Activated T-cell treated with anti-CD3 and anti-CD28 coated beads for 48 hours (primary cell): ENCODE measurements around the gene IFT22.
"Not testable (repeated sequence)": the region's sequence is repeated elsewhere in the genome, so short reads cannot be mapped to it uniquely, and the experiment has no call there.

Experiments
- DNase-seq: peaks from one replicate; pipeline ENCODE4 v3.0.0-alpha.2; 2020; ENCODE audit warnings: low read depth

Gene IFT22

DNA sequence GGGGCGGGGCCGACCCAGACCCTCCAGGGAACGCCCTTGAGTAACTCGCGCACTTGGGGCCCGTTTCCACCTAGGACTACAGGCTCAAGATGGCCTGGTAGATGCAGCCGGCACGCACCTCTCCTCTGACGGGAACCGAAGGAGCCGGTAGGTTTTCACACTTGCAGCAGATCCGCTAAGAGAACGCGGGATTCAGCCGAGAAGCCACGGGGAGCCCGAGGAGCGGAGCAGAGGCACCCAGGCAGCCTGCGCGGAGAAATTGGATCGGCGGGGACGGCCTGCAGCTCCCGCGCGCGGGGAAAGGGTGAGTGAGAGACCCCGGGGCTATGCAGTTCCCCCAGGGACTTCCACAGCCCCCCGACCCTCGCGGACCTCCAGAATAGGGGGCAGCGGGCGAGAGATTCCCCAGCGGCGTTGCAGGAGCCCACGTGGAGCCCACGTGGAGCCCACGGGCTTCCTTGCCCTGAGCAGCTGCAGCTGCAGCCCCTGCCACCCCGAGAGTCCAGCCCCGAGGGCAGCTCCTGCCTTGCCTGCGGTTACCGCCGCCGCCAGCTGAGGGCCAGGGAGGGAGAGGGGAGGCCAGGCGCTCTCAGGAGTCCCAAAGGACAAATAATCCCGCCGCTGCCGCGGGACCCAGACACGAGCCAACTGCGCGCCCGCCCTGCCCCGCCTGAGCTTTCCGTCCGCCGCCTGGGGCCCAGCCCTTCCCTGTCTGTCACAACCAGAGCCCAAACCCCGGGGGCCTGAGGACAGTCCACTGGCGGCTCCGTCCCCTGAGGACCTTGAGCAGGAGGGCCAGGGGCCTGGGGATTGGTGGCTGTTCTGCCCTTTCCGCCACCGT is 13.1 kb downstream of the IFT22 start:
- peak; percentile 36 for DNase-seq

- no peak for DNase-seq
Measured at GRCh38 chr7:101306307-101306706, 15.3 kb downstream of the IFT22 start.

DNA sequence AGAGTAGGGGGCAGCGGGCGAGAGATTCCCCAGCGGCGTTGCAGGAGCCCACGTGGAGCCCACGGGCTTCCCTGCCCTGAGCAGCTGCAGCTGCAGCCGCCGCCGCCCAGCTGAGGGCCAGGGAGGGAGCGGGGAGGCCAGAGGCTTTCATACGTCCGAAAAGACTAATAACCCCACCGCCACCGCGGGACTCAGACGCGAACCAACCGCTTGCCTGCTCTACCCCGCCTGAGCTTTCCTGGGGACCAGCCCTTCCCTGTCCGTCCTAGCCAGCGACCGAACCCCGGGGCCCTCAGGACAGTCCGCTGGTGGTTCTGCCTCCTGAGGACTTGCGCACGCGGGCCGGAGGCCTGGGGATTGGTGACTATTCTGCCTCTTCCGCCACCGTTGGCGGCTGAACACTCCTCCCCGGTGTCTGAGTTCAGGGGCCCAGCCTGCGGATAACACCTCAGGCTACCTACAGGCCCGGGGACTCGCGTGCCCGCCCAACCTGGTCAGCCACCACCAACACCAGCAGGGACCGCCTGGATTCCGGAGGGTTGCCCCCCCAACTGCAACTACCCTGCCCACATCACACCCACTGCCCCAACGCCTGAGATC is 18.4 kb downstream of the IFT22 start:
- DNase-seq: no peak

DNA sequence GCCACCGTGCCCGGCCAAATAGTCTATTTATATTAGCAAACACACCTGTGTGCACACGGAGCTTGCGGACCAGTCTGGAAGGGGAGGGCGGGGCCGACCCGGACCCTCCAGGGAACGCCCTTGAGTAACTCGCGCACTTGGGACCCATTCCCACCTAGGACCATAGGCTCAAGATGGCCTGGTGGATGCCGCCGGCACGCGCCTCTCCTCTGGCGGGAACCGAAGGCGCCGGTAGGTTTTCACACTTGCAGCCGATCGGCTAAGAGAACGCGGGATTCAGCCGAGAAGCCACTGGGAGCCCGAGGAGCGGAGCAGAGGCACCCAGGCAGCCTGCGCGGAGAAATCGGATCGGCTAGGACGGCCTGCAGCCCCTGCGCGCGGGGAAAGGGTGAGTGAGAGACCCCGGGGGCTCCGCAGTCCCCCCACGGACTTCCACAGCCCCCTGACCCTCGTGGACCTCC is 18.9 kb downstream of the IFT22 start:
- no peak for DNase-seq

GRCh38 chr7:101300465-101301376 is 20.9 kb downstream of the IFT22 start:
- DNase-seq: no peak

- no peak for DNase-seq
Measured at GRCh38 chr7:101299511-101300464, 21.8 kb downstream of the IFT22 start.

GRCh38 chr7:101294832-101295121 is 26.8 kb downstream of the IFT22 start:
- DNase-seq: no peak

- DNase-seq: no peak
Measured at GRCh38 chr7:101294039-101294831, 27.4 kb downstream of the IFT22 start.

- not testable (repeated sequence) for DNase-seq
Measured at GRCh38 chr7:101293069-101294021, 28.3 kb downstream of the IFT22 start.

DNA sequence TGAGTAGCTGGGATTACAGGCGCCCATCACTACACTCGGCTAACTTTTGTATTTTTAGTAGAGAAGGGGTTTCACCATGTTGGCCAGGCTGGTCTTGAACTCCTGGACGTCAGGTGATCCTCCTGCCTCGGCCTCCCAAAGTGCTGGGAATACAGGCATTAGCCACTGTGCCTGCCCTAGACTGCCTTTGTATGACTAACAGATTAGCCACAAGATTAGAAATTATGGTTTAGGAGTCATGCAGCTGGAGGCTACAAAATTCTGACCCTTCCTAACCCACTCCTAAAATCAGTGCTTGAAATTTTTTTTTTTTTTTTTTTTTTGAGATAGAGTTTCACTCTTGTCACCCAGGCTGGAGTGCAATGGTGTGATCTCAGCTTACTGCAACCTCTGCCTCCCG is 29.0 kb downstream of the IFT22 start:
- DNase-seq: not testable (repeated sequence)

DNA sequence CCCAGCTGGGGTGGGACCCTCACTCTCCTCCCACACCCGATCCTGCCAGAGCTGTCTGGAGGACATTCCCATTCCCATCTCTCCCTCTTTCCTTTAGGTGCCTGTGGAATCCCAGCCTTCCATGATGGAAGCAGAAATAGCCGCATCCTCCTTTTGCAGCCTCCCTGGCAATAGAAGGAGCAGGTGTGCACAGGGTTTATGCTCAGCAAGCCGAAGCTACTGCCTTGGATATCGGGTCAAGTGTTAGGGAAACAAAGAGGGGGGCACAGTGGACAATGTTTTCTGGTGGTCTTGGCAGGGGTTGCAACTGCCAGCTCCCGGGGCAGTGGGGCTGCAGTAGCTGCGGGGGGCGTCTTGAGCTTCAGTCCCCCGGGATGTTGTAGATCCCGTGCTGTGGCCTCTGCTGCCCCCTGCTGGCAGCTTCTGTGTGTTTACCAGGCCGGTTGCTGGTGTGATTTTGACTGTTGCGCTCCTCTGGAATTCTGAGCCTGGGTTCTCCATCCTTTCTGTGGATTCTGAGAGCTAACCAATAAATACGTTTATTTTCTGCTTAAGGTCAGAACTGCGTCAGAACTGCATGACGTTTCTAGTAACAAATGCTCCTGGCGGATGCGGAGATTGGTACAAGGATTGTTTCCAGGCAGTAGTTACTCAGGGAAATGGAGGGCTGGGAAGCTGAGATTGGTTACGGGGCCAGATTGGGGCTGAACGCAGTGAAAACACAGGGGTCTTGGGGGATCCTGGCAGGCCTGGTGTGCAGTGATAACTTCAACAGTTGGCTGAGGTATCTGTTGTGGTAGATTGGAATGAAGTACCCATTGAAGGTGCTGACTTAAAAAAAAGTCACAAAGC is 31.2 kb downstream of the IFT22 start:
- DNase-seq: peak; percentile 45

GRCh38 chr7:101289687-101290086 is 31.9 kb downstream of the IFT22 start:
- not testable (repeated sequence) for DNase-seq

- DNase-seq: no peak
Measured at GRCh38 chr7:101288439-101288838, 33.2 kb downstream of the IFT22 start.

- DNase-seq: no peak
Measured at GRCh38 chr7:101287032-101287431, 34.6 kb downstream of the IFT22 start.

DNA sequence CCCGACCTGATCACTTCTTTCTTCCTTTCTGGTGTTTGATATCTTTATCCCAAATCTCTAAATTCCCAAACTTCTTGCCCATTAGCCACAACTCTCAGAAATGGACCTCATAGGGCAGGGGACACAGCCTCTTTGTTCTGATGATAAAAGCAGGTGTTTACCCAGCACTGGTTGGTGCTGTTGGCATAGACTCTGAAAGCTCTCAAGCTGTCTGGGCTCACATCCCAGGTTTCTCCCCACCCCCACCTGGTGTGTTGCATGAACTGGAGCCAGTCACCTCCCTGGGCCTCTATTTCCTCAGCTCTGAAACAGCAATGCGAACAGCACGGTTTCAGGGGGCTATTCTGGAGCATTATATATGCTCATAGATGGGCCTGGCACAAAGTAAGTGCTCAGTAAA is 35.7 kb downstream of the IFT22 start:
- not testable (repeated sequence) for DNase-seq

- DNase-seq: no peak
Measured at GRCh38 chr7:101285171-101285570, 36.4 kb downstream of the IFT22 start.

DNA sequence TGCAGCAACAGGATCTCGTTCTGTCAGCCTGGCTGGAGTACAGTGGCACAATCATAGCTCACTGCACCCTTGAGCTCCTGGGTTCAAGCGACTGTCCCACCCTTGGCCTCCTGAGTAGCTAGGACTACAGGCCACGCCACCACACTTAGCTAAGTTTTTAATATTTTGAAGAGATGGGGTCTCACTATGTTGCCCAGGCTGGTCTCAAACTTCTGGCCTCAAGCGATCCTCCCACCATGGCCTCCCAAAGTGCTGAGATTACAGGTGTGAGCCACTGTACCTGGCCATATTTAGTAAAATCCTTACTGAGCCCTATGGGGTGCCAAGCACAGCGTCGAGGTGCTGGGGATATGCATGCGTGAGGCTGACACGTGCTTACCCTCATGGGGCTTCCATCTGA is 40.7 kb downstream of the IFT22 start:
- not testable (repeated sequence) for DNase-seq

DNA sequence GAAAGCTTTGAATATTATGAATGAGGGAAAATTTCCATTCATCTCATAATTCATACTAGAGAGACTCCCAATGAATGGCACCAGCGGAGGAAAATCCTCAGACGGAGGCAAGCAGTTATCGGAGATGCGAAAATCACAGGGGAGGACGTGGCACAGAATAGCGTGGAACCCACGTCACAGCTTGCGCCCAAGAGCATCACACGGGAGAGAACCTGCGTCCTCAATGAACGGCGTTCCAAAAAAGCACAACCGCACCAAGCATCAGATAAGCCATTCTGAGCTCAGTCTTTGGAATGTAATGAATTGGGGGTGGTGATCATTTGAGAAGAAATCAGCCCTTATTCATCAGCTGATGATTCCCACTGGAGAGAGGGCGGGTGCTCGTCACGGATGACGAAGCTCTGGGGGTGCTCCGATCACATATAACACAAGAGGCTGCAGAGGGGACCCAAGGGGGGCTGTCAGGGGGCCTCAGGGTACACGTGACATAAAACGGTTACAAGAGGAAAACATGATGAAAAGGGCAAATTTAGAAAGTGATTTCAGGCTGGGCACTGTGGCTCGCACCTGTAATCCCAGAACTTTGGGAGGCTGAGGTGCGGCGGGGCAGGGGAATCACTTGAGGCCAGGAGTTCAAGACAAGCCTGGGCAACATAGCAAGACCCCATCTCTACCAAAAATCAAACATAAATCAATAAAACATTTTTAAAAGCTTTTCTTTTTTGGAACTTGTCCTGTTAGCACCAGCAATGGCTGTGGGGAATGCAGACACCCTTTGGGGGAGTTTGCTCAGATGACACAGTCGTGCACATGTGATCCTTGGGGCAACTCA is 42.9 kb downstream of the IFT22 start:
- no peak for DNase-seq
